Measurements from ENCODE around the gene UBE2E2.

Gene UBE2E2

DNA sequence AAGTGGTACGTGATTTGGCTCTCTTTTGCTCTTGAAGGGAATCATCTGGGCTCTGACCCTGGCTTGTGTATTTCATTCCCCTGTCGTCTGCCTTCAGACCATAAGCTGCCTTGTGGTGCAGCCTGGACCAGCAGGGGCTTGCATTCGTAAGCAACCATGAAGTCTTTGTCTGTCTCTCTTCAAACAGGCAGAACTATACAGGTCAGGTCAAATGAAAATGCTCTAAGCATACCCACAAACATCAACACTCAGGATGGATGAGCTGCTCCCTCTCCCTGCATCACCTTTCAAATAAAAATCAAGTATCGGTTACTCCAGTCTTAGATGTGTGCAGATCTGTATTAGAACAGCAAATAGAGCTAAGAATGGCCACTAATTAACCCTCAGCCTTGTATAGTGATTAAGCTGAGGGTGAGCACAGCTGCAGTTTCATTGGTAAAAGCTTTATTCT, 334.0 kb downstream of the UBE2E2 start:
- DNase-seq (ENCODE audit: low spot score) = no peak

DNA sequence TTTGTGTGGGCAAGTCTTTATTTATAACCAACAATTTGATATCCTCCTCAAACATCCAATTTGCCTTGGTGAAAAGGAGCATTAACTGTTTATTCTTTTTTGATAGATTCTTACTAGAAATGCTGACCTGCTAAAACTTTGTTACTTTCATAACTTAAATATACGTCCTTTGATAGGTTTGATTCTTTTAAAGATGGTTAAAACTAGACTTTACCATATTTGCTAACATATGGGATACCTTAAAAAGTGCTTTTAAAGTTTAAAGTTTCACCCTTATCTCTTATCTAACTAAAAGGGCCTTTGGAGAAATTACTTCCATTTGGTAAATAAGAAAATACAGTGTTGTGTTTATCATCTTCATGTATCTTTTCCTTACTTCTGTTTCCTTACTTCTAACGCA, 336.1 kb downstream of the UBE2E2 start:
- no peak for DNase-seq (ENCODE audit: low spot score)

DNA sequence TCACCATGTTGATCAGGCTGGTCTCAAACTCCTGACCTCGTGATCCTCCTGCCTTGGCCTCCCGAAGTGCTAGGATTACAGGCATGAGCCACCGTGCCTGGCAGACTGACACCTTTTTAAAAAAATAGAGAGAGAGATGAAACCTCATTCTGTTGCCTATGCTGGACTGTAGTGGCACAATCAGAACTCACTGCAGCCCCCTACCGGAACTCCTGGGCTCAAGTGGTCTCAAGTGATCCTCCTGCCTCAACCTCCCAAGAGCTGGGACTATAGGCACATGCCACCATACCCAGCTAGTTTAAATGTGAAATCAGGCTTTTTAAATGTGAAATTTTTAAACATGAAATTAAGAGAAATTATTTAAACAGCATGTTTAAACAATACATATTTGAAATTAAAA, 337.5 kb downstream of the UBE2E2 start:
- DNase-seq (ENCODE audit: low spot score) = no peak

DNA sequence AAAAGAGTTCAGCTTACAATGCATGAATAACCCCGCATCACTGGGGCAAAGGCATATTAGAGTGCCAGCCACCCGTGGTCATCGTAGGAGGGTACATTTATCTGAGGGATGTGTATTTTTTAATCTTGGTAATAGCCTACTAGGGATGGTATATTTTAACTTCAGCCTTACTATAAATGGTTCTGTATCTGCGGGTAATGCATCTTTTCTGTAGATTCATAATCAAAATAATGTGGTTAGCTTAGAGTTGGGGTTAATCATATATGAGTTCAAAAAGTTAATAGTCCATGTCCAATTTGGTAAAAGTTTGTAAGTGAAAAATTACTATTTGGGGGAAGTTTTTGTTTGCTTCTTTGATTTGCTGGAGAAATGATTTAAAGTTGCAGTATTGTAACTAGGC, 339.0 kb downstream of the UBE2E2 start:
- DNase-seq (ENCODE audit: low spot score) = no peak

DNA sequence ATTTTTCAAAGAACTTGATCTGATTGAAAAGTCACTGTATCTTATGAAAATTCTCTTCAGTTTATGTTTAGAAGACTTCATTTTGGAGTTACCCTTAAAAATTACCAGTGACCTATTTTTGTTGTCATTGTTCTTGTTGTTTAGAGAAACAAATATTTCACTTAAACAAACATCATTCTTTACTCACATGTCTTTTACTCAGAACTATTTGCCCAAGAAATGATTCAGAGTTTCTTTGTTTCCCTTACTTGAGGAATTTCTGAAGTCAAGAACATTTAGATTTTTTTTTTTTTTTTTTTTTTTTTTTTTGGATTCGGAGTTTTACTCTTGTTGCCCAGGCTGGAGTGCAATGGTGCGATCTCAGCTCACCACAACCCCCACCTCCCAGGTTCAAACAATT, 343.1 kb downstream of the UBE2E2 start:
- no peak for DNase-seq (ENCODE audit: low spot score)

DNA sequence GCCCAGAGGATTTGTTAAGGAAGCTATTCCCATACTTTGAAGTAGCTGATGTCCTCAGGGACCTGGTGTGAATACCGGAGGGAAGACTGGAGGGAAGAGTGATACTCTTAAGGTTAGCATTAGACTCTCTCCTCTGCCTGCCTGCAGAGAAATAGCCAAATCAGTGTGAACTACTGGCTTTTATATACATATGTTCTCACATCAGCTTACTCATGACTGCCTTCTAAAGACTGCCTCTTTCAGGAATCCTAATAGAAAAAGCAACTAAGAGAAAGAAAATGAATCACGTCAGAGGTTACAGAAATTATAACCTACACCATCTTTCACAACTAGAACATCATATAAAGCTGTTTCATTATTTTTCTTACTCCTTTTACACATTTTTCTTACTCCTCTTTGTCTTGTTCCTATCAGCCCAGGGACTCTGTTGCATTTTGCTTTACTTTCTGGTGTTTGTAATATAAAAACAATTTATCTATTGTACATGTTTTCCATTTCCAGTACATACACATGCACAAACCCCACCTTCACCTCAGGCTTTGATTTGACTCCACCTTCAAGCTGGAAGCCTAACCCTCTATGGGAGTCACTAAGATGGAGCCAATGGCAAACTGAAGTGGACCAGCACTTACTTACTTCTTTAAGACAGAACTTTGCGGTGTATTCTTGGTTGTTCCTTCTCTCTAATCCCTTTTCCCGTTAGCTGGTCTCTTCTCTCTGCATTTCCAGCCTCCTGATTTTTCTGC, 345.0 kb downstream of the UBE2E2 start:
- no peak for DNase-seq (ENCODE audit: low spot score)

DNA sequence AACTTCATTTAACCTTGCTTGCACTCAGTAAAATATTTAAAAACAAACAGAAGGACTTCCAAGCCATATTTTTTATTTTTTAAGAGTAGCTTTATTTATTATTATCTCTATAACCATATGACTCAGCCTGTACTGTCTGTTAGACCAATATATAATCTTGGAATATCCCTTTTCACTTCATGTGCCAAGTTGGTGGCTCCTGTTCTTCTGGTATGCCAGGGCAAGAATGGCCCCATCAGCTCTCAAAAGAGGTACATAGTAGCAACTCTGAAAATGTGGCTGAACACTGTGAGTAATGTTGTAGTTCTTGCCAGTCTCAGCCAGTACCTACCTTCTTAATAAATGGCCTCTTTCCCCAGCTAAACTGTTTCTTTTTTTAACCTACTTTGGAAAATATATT, 345.6 kb downstream of the UBE2E2 start:
- DNase-seq (ENCODE audit: low spot score) = no peak

DNA sequence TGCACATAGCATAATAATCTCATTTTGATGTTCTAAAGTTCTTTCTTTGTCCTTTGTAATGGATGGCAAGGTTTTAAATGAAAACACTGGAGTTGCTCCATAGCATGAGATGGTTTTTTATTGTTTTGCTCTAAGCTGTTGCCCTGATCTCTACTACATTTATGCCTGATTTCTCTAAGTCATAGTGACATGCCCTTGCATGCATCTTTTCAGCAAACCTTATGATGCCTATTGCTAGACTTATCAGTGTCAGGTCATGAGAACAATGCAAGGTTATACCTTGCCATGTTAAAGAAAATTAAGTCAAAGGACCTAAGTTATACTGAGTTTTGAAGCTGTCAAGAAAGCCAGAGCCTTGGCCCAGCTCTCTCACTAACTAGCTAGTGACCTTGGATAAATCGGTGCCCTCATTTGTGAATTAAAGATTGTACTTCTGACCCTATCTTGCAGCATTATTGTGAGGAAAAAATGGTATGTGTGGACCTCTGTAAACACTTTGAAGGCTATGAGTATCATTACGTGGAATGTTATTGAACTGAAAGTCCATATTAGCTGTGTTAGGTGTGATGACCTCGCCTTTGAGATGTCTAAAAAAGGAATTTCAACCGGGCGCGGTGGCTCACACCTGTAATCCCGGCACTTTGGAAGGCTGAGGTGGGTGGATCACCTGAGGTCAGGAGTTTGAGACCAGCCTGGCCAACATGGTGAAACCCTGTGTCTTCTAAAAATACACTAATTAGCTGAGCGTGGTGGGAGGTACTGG, 346.2 kb downstream of the UBE2E2 start:
- DNase-seq (ENCODE audit: low spot score) = no peak

DNA sequence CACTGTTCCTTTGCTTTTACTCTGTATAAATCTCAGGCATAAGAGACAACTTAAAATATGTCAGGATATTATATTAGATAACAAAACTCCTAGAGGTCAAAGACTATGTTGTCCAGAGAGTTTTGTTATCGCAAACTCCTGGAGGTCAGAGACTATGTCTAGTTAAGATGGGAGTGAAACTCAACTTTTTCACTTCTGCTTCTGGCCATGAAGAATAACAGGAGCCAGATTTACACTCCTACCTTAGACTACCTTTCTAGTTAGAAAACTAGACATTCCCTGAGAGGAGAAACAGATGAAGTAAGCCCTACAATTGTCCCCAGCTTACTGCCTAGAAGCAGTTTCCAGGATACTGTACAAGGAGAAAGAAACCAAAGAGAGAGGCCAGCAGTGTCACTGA, 347.3 kb downstream of the UBE2E2 start:
- DNase-seq (ENCODE audit: low spot score) = no peak

DNA sequence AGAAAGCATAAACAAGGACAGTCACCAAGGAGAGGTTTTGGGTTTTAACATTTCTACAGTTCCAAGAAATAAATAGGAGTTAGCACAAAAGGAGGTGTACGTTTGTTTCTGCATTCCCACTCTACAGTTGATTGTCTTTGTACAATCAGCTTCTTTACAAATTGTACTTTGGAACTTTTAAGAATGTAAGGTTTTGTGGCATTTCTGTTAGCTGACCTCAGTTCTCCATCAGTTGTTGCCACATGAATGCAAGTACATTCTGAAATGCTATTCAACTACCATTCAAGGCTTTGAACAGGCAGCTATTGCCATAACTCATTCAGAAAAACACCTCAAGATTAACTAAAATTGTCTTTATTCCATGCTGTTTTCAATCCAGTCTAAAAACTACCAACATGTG, 349.4 kb downstream of the UBE2E2 start:
- DNase-seq (ENCODE audit: low spot score) = no peak

DNA sequence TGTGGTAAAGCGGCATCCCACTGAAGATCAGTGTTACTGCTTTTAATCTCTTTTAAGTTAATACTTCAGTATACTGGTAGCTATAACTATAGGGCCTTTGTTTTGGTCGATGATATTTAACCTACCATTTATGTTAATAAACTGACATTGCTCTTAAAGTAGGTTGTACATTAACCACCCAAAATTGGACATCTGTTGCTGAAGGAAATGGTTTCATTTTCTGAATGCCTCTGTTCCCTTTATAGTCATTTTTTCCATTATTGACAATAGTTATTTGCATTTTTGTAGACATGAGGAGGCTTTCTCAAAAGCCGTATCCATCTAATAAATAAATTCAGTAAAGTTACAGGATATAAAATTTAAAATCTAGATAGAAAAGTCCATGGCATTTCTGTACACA, 350.2 kb downstream of the UBE2E2 start:
- DNase-seq (ENCODE audit: low spot score) = no peak

DNA sequence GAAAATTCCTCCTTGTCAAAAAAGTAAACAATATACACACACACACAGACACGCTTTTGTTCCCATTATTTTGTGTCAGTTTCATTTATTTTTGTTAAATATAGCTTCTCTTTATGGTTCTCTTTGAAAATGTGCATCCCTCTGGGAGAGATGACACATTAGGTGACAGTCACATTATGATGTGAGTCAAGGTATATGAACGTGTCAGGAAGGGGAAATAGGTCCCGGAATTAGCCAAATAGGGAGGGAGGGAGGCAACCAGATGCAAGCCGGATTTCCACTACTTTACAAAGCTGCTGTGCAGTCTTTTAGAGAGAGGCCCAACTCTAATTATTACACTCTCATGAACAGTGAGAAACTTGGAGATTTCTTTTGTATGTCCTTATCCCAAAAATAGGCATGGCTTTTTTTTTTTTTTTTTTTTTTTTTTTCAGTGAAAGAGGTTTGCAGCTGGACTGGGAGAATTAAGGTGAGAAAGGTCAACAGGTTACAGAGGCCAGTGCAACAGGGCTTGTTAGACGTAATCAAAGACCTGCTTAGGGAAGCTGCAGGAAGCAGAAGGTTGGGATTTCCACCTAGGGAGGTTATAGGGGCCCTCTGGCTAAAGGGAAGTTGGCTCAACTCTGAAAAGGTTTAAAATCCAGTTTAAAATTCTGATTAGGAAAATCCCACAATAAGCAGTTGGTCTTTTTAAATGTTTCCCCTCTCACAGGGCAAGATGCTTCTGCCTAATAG, 362.1 kb downstream of the UBE2E2 start:
- DNase-seq (ENCODE audit: low spot score) = no peak

DNA sequence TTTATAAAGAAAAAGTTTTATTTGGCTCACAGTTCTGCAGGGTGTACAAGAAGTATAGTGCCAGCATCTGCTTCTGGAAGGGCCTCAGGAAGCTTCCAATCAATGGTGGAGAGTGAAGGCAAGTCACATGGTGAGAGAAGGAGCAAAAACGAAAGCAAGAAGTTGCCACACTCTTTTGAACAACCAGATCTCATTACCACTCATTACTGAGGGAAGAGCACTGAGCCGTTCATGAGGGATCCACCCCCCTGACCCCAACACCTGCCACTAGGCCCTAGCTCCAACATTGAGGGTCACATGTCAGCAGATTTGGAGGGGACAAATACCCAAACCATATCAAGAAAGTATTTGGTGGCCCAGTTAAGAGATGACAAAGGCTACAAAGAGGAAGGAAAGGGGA, 363.4 kb downstream of the UBE2E2 start:
- DNase-seq (ENCODE audit: low spot score) = no peak

DNA sequence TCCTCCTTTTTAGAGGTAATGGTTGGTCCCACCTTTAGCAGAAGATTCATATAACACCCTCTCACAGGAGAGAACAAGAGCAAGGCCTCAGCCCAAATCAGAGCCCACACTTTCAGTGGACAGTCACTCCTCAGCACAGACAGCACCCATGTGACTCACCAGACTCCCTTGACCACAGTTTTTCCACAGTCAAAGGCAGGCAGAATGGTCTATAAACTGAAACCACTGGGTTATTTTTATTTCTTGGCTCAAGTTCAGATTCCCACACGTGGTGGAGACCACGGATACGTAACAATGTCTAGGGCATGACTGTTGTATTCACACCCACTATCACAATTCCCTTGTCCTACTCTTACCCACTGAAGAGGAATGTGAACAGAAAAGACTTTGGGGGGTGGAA, 364.8 kb downstream of the UBE2E2 start:
- no peak for DNase-seq (ENCODE audit: low spot score)

DNA sequence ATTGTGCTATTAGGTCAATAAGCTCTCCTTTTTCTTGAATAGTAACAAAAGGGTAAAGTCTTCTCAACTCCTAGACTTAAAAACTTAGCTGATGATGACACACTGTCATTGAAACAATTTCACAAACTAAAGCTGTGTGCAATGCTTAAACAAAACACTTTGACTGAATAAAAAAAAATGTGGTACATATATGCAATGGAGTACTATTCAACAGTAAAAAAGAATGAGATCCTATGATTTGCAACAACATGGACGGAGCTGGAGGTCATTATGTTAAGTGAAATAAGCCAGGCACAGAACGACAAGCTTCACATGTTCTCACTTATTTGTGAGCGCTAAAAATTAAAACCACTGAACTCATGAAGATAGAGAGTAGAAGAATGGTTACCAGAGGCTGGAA, 370.7 kb downstream of the UBE2E2 start:
- no peak for DNase-seq (ENCODE audit: low spot score)

DNA sequence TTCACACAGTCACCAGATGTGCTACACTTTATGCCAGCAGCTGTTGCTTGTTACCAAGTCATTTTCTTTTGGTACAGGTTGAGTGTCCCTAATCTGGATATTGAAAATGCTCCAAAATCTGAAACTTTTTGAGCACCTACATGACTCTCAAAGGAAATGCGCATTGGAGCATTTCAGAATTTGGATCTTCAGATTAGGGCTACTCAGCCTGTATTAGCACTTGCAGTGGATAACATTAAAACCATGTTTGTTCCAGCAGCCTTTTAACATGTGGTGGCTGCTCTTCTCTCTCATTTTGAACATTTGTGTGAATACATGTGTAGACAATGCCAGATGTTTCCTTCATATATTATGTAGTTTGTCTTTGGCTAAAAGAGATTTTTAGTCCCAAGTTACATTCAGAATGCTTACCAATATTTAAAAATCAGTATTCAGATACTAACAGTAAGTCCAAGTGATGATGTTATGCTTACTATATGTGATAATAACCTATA, 371.7 kb downstream of the UBE2E2 start:
- no peak for DNase-seq (ENCODE audit: low spot score)

DNA sequence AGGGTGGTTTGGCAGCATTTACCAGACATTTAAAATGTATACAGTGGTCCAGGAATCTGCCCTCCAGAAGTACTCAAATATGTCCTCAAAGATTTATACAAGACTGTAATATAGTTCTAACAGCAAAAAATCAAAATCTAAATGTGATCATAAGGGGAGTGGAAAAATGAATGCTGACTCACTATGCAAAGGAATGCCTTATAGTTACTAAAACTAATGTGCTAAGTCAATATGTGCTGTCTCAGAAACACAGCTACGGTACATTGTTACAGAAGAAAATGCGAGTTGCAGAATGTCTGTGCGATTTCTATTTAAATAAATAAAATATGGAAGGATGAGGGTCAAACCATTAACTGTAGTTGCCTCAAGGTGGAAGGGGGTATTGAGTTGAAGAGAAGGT, 372.6 kb downstream of the UBE2E2 start:
- no peak for DNase-seq (ENCODE audit: low spot score)

DNA sequence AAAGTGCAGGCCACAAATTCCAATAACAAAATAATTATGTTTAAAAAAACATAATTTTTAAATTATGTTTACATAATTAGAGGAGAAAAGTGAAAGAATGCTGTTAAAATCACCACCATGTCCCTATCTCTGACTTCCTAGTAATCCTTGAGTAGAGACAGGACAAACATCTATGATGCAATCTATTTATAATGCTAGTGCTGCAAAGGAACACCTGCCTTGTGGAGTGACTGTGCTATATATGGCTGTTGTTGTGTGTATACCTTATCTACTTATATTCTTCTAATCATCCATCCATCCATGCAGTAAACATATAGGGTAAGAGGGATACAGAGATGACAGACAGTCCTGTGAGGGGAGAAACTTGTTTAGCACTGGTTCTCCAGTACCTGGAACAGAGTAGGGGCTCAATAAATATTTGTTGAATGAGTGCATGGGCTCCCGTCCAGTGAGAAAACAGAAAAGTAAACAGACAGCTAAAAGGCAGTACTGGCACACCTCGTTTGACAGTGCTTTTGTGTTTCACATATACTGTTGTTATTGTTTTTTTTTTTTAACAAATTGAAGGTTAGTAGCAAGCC, 373.3 kb downstream of the UBE2E2 start:
- DNase-seq (ENCODE audit: low spot score) = no peak

DNA sequence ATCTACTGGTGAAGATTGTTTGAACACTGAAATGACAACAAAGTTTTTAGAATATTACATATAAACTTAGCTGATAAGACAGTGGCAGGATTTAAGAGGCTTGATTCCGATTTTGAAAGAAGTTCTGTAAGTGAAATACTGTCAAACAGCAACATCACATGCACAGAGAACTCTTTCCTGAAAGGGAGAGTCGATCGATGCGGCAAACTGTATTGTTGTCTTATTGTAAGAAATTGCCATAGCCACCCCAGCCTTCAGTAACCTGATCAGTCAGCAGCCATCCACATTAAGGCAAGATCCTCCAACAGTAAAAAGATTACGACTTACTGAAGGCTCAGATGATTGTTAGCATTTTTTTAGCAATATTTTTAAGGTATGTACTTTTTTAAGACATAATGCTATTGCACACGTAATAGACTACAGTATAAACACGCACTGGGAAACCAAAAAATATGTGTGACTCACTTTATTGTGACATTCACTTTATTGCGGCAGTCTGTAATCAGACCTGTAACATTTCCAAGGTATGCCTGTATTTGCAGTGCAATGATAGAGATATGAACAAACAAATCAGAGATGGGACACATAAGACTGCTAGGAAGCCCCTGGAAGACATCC, 377.1 kb downstream of the UBE2E2 start:
- no peak for DNase-seq (ENCODE audit: low spot score)

DNA sequence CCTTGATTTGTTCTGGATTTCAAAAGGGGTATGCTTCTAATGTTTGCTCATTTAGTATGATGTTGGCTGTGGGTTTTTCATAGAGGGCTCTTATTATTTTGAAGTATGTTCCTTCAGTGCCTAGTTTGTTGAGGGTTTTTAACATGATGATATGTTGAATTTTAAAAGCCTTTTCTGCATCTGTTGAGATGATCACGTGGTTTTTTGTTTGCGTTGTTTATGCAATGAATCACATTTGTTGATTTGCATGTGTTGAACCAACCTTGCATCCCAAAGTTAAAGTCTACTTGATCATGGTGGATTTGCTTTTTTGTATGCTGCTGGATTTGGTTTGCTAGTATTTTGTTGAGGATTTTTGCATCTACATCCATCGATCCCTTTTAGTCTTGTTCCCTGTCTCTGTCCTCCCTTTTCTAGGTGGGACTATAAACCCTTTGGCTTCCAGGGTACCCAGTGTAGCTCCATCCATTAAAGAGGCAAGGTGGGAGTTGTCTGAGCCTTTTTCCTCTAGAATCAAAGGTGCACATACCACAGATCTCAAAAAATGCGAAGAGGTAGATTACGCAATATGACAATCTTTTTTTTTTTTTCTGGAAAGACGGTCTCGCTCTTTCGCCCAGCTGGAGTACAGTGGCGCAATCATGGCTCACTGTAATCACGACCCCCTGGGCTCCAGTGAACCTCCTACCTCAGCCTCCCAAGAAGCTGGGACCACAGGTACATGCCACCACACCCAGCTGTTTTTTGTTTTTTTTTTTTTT, 381.0 kb downstream of the UBE2E2 start:
- no peak for DNase-seq (ENCODE audit: low spot score)

DNA sequence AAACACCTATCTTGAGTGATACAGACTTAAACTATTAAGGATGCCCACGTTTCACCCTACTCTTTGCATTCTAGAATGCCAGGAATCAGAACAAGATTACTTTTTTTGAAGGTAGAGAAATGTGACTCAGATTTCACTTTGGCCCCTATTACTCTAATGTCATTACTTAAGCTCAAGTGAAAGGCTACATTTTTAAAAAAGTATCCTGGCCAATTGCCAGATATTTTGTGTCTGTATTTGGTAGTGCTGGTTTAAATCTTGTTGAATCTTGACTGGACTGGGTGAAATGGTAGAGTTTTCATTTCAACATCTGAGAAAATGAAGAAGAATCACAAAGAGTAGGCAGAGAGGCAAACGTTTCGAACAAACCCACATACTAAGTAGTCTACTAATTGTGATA, 384.4 kb downstream of the UBE2E2 start:
- DNase-seq (ENCODE audit: low spot score) = no peak
